Activated naive CD4-positive, alpha-beta T cell treated with anti-CD3 and anti-CD28 coated beads, Interleukin-2, amount 50 U/mL, for 16 hours (primary cell): ENCODE measurements around the gene METRNL.
A peak's percentile ranks its signal among the peaks of the same experiment; 100 is the strongest.
"Not testable (repeated sequence)": the region's sequence is repeated elsewhere in the genome, so short reads cannot be mapped to it uniquely, and the experiment has no call there.

Source experiments
- DNase-seq: peaks from one replicate; pipeline ENCODE4 v3.0.0-alpha.2; 2020

Gene METRNL

GRCh38 chr17:83109793-83110645 is 30.6 kb downstream of the METRNL start:
- no peak for DNase-seq

- no peak for DNase-seq
Observed at GRCh38 chr17:83110735-83111134, 31.3 kb downstream of the METRNL start.

GRCh38 chr17:83111516-83112282 is 32.3 kb downstream of the METRNL start:
- DNase-seq = no peak

- no peak for DNase-seq
Observed at GRCh38 chr17:83113381-83113780, 34.0 kb downstream of the METRNL start.

GRCh38 chr17:83113792-83114191 is 34.4 kb downstream of the METRNL start:
- no peak for DNase-seq

- no peak for DNase-seq
Observed at GRCh38 chr17:83114706-83115105, 35.3 kb downstream of the METRNL start.

GRCh38 chr17:83115202-83115651 is 35.8 kb downstream of the METRNL start:
- no peak for DNase-seq

- no peak for DNase-seq
Observed at GRCh38 chr17:83115832-83116231, 36.4 kb downstream of the METRNL start.

- no peak for DNase-seq
Observed at GRCh38 chr17:83116311-83116771, 36.9 kb downstream of the METRNL start.

GRCh38 chr17:83116783-83117555 is 37.6 kb downstream of the METRNL start:
- DNase-seq = no peak

- no peak for DNase-seq
Observed at GRCh38 chr17:83117583-83117982, 38.2 kb downstream of the METRNL start.

- DNase-seq = no peak
Observed at GRCh38 chr17:83118071-83118841, 38.8 kb downstream of the METRNL start.

- DNase-seq = peak; percentile 22
Observed at GRCh38 chr17:83119987-83120864, 40.8 kb downstream of the METRNL start.

- not testable (repeated sequence) for DNase-seq
Observed at GRCh38 chr17:83121473-83121872, 42.1 kb downstream of the METRNL start.

GRCh38 chr17:83121921-83122820 is 42.8 kb downstream of the METRNL start:
- DNase-seq = no peak

- no peak for DNase-seq
Observed at GRCh38 chr17:83122834-83123233, 43.4 kb downstream of the METRNL start.

GRCh38 chr17:83123896-83124801 is 44.7 kb downstream of the METRNL start:
- DNase-seq = no peak

- no peak for DNase-seq
Observed at GRCh38 chr17:83124871-83125514, 45.6 kb downstream of the METRNL start.
